Skin epidermis (tissue), 12 donors: ENCODE results near the gene SRSF10.
"Not testable (repeated sequence)": the region's sequence is repeated elsewhere in the genome, so short reads cannot be mapped to it uniquely, and the experiment has no call there.

Experiments
- H3K27ac ChIP-seq, 21 experiments: fragments of 200-600 bp; sonication (generic) in 11 of 21; one replicate each; pipeline ENCODE4 v1.5.0; 2020; ENCODE audit warnings: mild to moderate bottlenecking in 3 of 21, inconsistent platforms in 2 of 21, moderate library complexity in 2 of 21
- H3K4me3 ChIP-seq, 7 experiments: fragments of 200-600 bp; sonication (generic) in 2 of 7; one replicate each; pipeline ENCODE4 v1.5.0; 2020; ENCODE audit warnings: inconsistent platforms in 2 of 7, mild to moderate bottlenecking in 2 of 7, moderate library complexity in 1 of 7

The SRSF10 gene

GRCh38 chr1:23979881-23980727 is at the start of gene SRSF10:
Gene SRSF10 (minus strand): TSS chr1:23980327. CDS start chr1:23980255, 72 bp downstream.
- Histone ChIP-seq H3K4me3 (peak within 1 kb of the TSS; percentile 58 to 97 (median 84)), H3K27ac (peak within 1 kb of the TSS; percentile 88 to 100 (median 97))

- no peak overlapping the region for H3K4me3 ChIP-seq
- no peak overlapping the region for H3K27ac ChIP-seq
These were observed 47.8 kb upstream of the SRSF10 start for GRCh38 chr1:24027838-24028468.

DNA sequence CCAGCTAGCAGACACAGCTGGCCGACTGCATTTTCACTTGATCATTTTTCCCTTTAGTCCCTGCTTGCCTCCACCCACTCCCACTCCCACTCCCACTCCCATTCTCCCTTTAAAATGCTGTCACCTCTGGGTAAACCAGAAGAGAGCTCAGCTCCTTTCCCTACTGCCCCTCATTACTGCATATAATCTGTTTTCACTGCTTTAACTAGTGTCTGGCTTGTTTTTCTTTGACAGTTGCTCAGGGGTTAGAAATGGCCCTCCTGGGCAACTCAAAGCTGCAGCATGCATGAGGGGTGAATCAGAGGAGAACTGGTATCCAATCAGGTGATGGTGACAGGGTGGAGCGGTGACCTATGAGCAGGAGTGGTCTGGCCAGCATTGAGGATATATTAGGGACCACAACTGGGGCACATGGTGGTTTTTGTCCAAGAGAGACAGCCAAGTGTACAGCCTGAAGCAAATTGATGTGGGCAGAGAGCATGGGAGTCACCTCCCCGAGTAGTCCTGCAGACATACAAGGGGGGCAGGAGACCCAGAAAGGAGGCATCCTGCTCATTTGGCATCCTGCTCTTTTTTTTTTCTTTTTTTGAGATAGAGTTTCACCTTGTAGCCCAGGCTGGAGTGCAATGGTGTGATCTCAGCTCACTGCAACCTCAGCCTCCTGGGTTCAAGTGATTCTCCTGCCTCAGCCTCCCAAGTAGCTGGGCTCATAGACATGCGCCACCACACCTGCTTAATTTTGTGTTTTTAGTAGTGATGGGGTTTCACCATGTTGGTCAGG is 42.6 kb upstream of the SRSF10 start:
- no peak overlapping the region for H3K4me3 ChIP-seq
- H3K27ac ChIP-seq = peak overlapping the region in 2 of 21 experiments; percentile 34 to 37

DNA sequence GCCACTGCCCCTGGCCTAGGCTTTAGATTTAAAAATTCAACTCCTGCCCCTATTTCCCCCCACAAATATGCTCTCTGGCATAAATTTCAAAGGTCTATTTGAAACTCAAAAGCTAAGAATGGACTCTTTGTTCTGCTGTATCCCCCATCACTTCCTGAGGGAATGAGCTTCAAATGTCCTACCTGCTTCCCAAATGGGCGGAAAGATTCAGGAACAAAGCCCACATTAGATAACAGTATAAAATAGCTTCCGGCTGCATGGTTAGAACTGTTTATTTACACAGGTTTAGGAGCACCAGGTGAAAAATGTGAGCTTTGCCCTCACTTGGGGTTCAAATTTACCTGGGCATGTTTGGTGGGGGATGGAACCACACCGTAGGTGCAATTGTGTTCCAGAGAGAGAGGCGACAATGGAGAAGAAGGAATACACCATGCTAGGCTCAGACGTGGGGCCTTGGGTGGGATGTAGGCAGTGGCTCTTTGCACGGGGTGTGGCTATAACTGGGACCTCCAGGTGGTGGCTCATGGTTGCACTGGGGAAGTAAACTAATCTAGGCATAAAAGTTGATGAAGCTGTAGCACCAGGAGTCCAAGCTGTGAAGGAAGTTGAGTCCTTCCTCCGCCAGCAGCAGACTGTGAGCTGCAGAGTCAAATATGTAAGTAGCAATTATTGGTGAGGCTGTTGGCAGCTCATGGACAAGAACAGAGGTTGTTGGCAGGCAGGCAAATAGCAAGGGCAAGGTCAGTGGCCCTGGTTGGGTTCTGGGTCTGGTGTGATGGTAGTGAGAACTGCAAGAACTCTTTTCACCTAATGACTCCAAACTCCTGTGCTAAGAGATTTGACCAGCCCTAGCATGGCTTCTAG is 41.5 kb upstream of the SRSF10 start:
- H3K4me3 ChIP-seq = no peak overlapping the region
- H3K27ac ChIP-seq = peak overlapping the region in 3 of 21 experiments; percentile 5 to 87 (median 82)

- H3K4me3 ChIP-seq = no peak overlapping the region
- H3K27ac ChIP-seq = peak overlapping the region in 12 of 21 experiments; percentile 9 to 87 (median 71)
These were observed 40.3 kb upstream of the SRSF10 start for GRCh38 chr1:24020470-24020869.

DNA sequence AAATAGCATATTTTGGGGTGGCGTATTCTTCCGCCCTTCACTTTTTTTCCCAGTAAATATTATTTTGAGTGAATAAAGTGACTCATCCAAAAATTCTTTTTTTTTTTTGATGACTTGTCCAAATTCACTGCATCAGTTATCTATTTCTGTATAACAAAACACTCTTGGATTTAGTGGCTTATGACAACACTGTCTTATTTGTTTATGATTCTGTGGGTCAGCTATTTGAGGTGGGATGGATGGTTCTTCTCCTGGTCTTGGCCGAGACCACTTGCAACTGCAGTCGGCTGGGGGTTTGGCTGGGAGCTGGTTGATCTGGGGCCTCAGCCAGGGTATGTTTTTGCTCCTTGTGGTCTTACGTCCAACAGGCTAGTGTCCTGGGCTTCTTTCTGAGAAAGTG is 39.9 kb upstream of the SRSF10 start:
- H3K27ac ChIP-seq = peak overlapping the region in 13 of 21 experiments; percentile 9 to 87 (median 73)

GRCh38 chr1:24018611-24019580 is 38.8 kb upstream of the SRSF10 start:
- Histone ChIP-seq H3K27ac (peak overlapping the region in 19 of 21 experiments; percentile 39 to 87 (median 73)), H3K4me3 (no peak overlapping the region)

More for the DNA sequence above, 39.9 kb upstream of the SRSF10 start:
- no peak overlapping the region for H3K4me3 ChIP-seq

- peak overlapping the region in 7 of 21 experiments; percentile 30 to 87 (median 51) for H3K27ac ChIP-seq
- H3K4me3 ChIP-seq = no peak overlapping the region
These were observed 35.4 kb upstream of the SRSF10 start for GRCh38 chr1:24015221-24016210.

DNA sequence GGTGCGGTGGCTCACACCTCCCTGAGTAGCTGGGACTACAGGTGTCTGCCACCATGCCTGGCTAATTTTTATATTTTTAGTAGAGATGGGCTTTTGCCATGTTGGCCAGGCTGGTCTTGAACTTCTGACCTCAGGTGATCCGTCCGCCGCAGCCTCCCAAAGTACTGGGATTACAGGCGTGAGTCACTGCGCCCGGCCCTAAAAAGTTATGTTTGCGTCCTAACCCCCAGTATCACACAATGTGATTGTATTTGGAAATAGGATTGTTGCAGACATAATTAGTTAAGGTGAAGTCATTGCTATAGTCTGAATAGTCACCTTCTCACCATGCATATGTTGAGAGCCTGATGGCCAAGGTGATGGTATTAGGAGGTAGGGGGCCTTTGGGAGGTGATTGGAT is 32.8 kb upstream of the SRSF10 start:
- H3K27ac ChIP-seq, H3K4me3 ChIP-seq: not testable (repeated sequence)

GRCh38 chr1:24010650-24011049 is 30.5 kb upstream of the SRSF10 start:
- no peak overlapping the region for H3K4me3 ChIP-seq
- H3K27ac ChIP-seq = no peak overlapping the region

DNA sequence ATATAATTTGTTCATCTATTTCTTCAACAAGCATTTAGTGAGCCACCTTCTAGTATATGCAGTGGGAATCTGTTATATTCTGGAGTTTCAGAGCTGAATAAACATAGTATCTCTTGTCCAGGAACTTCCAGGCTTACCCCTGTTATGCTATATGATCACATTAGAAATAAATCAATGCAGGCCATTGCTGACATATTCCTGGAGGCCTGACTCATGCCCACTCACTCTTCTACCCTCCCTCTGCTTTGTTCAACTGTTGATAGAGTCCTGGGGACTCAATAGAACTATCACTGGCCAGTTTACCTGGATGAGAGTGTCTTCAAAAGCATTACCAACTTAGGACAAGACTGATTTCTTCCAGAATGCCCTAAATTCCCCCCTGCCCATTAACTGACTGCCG is 29.3 kb upstream of the SRSF10 start:
- H3K27ac ChIP-seq = peak overlapping the region in 1 of 21 experiments; percentile 10
- no peak overlapping the region for H3K4me3 ChIP-seq

- H3K27ac ChIP-seq = peak overlapping the region in 1 of 21 experiments; percentile 13
- not testable (repeated sequence) for H3K4me3 ChIP-seq
These were observed 28.6 kb upstream of the SRSF10 start for GRCh38 chr1:24008574-24009184.

GRCh38 chr1:24007079-24007478 is 27.0 kb upstream of the SRSF10 start:
- no peak overlapping the region for H3K4me3 ChIP-seq

GRCh38 chr1:24005163-24005562 is 25.0 kb upstream of the SRSF10 start:
- H3K27ac ChIP-seq = no peak overlapping the region
- no peak overlapping the region for H3K4me3 ChIP-seq

More at GRCh38 chr1:24007079-24007478, 27.0 kb upstream of the SRSF10 start:
- H3K27ac ChIP-seq = no peak overlapping the region

DNA sequence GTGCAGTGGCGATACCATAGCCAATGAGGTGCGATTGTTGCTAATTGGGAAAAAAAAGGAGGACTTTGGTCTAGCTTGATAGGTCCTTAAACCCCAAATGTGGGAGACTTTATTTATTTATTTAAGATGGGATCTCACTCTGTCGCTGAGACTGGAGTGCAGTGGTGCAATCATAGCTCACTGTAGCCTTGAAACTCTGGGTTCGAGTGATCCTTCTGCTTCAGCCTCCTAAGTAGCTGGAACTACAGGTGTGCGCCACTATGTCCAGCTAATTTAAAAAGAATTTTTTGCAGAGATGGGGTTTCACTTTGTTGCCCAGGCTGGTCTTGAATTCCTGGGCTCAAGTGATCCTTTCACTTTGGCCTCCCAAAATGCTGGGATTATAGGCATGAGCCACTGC is 24.0 kb upstream of the SRSF10 start:
- no peak overlapping the region for H3K27ac ChIP-seq
- no peak overlapping the region for H3K4me3 ChIP-seq

- H3K27ac ChIP-seq = no peak overlapping the region
- H3K4me3 ChIP-seq = no peak overlapping the region
These were observed 23.3 kb upstream of the SRSF10 start for GRCh38 chr1:24003331-24003972.
